G401 (cell line): ENCODE data around the gene GARRE1. TPM values are rescaled to one million over a fixed set of nuclear protein-coding genes. Genes with fewer than 3 reads are reported as not detected.

ENCODE experiments used
- DNase-seq: peaks from one replicate; pipeline ENCODE4 v3.0.0-alpha.2; 2015; ENCODE audit warnings: low spot score
- in situ Hi-C: cut with HindIII; loops from 2 replicates; pipeline ENCODE4 v1.10.0; 2016; ENCODE audit warnings: low sequenced_read_pairs, mixed read lengths
- total RNA-seq: library from RNA; depleted of rRNA; stranded (reverse); fragments of >200 nt; shearing (Covaris generic); gene quantifications from 2 replicates; pipeline ENCODE4 v1.2.3, GENCODE V29; 2014

GARRE1 gene
- total RNA-seq, 1 experiment from 2014 or later: 18.5 TPM

GRCh38 chr19:34254698-34255432 is 511 bp downstream of the GARRE1 start:
- in situ Hi-C loops: no loop called here
- no peak for DNase-seq

DNA sequence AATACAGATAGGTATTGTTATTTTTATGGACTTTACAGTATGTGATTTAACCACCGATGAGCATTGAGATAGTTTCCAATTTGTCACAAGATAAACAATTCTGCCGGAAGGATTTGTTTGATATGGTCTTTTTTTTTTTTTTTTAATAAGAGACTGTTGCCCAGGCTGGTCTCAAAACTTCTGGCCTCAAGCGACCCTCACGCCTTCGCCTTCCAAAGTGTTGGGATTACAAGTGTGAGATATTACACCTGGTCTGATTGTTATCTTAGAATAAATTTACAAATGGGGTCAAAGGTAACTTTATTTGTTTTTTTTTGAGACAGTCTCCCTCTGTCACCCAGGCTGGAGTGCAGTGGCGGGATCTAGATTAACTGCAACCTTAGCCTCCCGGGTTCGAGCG is 1.2 kb downstream of the GARRE1 start:
- no peak for DNase-seq
- in situ Hi-C loops: no loop called here

DNA sequence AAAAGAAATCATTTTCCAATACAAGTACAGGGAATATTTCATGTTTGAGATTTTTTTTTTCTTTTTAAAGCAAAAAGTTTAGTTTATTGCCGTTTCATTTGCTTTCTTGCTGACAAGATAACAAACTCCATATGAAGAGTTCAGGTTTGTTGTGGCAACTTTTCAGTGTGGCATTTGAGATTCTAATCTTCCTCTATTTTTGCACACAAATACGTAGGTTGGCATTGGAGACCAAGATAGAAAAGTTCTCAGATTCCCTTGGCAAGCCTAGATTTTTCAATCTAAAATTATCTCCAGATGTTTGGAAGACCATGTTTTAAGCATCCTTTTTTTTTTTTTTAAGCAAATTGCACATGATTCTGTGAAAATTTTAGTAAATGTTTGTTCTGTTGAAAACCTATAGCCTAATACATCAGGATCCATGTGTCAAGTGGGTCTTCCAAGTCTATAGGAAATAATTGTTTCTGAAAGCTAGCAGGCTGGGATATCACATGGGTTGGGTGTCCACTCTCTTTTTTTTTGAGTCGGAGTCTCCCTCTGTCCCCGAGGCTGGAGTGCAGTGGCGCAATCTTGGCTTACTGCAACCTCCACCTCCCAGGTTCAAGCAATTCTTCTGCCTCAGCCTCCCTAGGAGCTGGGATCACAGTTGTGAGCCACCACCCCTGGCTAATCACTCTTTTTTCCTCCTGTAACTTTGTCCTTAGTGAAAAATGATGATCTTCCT is 2.6 kb downstream of the GARRE1 start:
- no peak for DNase-seq
- in situ Hi-C loops: no loop called here

GRCh38 chr19:34257559-34257924 is 3.2 kb downstream of the GARRE1 start:
- in situ Hi-C loops: no loop called here
- DNase-seq: no peak

- no peak for DNase-seq
- in situ Hi-C loops: no loop called here
Observed at GRCh38 chr19:34259367-34260095, 5.2 kb downstream of the GARRE1 start.

DNA sequence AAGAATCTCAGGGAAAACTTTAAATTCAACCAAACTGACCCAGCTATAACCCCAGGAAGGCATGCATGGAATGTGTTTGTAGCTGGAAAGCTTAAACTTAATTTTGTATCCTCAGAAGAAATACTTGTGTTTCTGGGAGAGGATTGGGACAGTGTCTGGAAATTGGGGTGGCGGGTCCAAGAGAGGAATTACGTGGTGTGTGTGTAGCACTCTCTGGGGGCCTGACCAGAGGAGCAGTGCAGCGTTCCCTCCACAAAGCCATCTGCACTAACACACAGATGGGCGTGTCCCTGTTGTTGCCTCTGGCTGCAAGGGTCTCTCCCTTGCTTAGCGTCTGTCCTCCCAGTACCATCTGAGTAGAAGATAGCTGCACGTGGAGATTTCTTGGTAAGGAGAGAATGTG is 6.4 kb downstream of the GARRE1 start:
- in situ Hi-C loops: no loop called here
- no peak for DNase-seq

DNA sequence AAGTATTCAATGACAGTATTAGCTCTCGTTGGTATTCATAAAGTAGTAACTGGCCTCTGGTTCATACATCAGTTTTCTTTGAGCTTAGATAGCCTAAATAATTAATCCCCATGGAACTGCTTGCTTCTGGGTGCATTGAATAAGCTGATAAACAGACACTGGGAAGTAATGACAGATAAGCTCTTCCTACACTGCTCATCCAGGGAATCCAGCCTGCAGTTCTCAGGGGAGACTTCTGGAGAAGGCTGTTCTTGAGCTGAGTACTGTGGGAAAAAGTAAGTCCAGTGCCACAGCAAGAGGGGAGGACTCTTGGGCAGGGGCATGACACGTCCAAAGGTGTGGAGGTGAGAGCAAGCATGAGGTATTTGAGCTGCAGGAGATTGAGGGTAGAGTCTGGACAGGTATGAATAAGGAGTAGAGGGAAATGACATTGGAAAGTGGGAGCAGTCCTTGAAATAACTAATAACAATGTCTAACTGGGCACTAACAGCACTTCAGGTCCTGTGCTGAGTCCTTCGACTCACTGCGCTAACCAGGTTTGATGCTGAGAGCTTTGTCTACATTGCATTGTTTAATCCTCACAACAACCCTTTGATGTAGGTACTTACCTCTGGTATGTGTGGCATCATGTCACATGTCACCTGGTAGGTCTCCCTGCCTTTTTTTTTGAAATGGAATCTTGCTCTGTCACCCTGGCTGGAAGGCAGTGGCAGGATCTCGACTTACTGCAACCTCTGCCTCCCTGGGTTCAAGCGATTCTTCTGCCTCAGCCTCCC is 7.2 kb downstream of the GARRE1 start:
- in situ Hi-C loops: no loop called here
- DNase-seq: no peak

DNA sequence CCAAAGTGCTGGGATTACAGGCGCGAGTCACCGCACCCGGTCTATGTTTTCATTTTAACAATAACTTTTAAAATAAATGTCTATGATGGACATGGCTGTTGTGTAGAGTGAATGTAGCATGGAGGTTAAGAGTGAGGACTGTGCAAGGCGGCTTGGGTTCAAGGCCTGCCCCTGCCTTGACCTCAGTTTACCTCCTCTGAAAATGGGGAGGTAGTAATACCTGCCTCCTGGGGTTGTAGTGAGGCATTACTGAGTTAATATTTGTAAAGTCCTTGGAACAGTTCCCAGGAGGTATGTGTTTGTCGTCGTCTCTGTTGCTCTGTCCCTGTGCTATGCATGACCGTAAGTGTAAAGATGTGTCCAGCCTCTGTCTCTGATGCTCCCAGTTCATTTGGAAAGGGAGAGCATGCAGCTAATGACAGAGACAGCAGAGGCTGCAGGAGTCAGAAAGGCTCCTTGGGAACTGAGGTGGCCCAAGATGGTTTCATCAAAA is 9.4 kb downstream of the GARRE1 start:
- in situ Hi-C loops: no loop called here

DNA sequence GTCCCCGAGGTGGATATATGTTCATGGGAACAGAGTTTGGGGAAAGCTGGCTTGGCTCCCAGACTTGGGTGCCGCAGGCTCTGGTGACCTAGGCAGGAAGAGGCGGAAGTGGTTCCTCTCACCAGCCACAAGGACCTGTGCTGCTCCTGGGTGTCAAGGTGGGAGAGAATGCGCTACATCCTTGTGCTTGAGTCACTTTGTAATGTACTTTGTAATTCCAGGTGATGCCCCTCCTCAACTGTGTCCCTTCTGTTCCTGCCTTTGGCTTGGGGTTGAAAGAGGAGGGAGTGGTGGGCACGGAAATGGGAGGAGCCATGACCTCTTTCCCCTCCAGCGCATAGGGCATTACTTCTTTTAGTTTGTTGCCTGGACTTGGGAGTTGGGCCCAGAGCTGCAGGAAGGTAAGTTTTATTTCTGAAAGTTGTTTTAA is 10.9 kb downstream of the GARRE1 start:
- no peak for DNase-seq
- in situ Hi-C loops: no loop called here

More for the DNA sequence above, 9.4 kb downstream of the GARRE1 start:
- DNase-seq: no peak

- DNase-seq: no peak
- in situ Hi-C loops: no loop called here
Observed at GRCh38 chr19:34269081-34269480, 14.7 kb downstream of the GARRE1 start.

- DNase-seq: no peak
- in situ Hi-C loops: no loop called here
Observed at GRCh38 chr19:34269489-34269888, 15.1 kb downstream of the GARRE1 start.

GRCh38 chr19:34269968-34270621 is 15.7 kb downstream of the GARRE1 start:
- in situ Hi-C loops: no loop called here
- peak; percentile 36 for DNase-seq

DNA sequence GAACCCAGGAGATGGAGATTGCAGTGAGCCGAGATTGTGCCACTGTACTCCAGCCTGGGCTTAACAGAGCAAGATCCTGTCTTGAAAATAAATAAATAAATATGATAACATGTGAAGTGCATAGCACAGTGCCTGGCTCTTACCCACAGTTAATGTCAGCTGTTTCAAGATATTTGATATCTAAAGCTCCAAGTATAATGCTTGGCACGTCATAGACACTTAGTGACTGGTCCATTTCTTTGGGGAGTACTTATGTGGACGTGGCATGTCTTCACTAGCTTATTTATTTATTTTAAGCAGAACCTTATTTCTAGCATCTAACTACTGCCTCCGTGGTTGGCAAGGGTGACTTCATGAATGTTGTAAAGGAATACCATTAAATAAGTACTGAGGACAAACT is 18.8 kb downstream of the GARRE1 start:
- no peak for DNase-seq
- in situ Hi-C loops: no loop called here

GRCh38 chr19:34274284-34274826 is 20.0 kb downstream of the GARRE1 start:
- no peak for DNase-seq
- in situ Hi-C loops: no loop called here

- no peak for DNase-seq
- in situ Hi-C loops: no loop called here
Observed at GRCh38 chr19:34274827-34275625, 20.7 kb downstream of the GARRE1 start.

DNA sequence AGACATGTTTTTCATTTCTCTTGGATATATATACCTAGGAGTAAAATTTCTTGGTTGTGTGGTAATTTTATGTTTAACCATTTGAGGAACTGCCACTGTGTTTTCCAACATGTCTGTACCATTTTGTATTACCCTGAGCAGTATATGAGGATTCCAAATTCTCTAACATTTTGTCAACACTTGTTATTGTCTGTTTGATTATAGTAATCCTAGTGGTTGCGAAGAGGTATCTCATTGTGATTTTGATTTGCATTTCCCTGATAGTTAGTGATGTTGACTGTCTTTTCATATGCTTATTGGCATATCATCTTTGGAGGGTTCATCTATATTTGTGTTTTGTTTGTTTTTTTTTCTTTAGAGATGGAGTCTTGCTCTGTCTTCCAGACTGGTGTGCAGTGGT is 21.4 kb downstream of the GARRE1 start:
- DNase-seq: no peak
- in situ Hi-C loops: no loop called here

- no peak for DNase-seq
- in situ Hi-C loops: no loop called here
Observed at GRCh38 chr19:34276614-34277013, 22.3 kb downstream of the GARRE1 start.

DNA sequence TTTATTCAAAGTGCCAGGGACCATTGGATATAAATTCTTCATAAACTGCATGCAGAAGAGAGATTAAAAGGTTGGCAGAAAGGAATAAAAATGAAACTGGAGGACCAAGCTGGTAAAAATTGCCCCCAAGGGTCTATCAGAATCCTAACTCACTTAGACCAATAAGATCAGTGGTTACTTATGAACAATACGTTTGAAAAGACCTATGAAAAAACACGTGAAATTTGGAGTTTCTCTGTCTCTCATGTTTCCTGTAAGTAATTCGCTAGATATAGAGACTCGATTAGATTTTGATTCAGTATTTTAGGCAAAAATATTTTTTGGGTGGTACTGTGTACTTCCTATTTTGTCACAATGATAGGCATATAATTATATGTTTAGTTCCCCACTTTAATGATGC is 22.9 kb downstream of the GARRE1 start:
- no peak for DNase-seq
- in situ Hi-C loops: no loop called here
